ENCODE results near the gene DMC1.
"Not testable (repeated sequence)": the region's sequence is repeated elsewhere in the genome, so short reads cannot be mapped to it uniquely, and the experiment has no call there.

Gene DMC1

DNA sequence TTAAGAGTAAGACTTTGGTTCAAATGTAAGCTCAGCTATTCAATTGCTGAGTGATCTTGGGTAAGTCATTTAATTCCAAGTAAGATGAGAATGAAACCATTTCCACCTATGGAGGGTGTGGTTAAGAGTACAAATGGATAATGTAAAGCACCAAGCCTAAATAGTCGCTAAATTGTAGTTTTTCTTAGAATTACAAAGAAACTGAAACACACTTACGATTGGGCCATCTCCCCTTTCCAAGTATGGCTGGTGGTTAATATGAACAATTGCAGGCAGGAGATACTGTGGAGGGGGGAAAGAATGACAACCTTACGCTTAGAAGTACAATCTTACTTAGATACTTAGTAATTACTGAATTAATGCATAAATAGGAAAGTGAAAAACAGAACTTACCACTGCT lies 72.1 kb downstream of the DMC1 start:
- no peak for DNase-seq

DNA sequence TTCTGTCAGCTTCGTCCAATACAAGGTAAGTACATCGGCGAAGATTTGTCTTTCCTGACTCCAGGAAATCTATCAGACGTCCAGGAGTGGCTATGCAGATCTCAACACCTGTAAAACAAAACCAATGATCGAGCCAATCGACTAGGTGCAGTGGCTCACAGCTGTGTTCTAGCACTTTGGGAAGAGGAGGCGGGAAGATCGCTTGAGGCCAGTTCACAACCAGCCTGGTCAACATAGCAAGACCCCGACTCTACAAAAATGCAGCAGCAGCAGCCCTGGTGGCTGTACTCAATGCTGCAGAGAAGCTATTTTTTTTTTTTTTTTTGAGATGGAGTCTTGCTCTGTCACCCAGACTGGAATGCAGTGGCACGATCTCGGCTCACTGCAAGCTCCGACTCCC lies 75.0 kb downstream of the DMC1 start:
- no peak for DNase-seq

DNA sequence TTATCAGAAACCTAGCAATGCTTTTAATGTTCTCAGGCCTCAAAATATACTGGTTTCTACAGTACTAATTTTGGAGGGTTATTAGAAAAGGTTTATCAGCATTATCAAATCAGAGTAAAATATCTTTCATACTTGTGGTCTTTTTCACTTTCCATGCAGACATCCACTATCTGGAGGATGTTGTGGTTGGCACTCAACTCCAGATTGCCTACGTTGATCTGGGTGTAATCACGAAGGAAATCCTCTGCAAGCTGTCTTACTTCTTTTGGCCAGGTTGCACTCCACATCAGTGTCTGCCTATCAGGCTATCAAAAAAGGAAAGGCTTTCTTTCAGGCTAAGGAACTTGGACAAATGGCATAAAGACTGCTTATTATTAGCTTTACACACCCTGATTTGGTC lies 75.5 kb downstream of the DMC1 start:
- DNase-seq, result no peak

DNA sequence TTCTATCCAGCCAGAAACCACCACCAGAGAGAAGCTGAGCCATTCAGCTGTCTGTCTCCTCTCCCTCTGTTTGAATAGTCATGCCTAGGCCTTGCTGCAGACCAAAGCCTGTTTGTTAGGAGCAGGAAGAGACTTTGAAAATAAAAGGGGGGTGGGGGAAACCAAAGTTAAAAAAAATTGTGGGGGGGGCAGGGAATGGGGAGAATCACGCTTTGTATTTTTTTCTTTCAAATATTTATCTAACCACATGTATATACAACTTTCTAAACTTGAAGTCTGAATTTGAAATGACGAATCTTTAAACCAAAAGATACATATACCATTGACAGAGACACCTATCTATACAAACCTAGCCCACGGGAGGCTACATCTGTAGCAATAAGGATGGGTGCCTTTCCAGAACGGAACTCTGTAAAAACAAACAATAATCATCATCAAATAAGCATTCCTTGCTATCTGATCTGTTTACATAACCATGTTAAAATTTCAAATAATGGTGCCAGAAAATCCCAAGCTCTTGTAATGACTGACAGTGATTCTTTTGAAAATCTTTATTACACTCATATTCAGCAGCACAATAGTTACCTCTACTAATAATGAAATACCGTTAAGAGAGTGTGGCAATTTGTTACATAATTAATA lies 78.2 kb downstream of the DMC1 start:
- no peak for DNase-seq

DNA sequence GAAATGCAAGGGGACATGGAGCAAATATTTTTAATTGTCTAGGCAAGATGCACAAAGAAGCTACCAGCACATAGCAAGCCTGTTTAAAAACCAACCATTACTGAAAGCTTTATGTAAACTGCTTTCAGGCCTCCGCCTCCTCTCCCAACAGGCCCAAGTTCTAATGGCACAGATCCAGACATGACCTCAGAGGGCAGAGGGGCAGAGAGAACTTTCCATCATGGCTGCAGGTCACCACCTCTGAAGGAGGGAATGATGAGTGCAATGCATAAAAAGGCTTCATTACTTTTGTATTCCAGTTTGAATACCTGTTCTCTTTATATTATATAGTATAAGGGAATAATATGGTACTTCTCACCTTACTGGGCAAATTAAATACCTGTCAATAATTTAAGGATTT lies 79.1 kb downstream of the DMC1 start:
- DNase-seq, result no peak

DNA sequence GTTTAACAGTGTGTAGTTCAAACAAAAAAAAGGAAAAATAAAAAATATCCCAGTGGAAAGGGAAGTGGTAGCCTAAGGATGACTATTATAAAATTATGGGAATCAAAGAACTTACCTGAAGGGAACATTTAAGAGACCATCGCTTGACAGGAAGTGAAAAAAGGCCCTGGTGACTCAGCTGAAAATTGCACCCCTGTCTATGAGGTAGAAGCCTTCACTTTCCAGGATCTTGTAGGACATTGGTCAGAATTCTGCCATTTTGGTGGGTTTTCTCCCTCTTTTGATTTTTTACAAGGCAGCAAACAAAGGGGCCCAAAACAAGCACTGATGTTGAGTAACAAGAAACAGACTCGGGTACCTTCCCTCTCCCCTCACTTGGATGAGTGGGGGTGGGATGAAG lies 79.5 kb downstream of the DMC1 start:
- DNase-seq, result no peak

DNA sequence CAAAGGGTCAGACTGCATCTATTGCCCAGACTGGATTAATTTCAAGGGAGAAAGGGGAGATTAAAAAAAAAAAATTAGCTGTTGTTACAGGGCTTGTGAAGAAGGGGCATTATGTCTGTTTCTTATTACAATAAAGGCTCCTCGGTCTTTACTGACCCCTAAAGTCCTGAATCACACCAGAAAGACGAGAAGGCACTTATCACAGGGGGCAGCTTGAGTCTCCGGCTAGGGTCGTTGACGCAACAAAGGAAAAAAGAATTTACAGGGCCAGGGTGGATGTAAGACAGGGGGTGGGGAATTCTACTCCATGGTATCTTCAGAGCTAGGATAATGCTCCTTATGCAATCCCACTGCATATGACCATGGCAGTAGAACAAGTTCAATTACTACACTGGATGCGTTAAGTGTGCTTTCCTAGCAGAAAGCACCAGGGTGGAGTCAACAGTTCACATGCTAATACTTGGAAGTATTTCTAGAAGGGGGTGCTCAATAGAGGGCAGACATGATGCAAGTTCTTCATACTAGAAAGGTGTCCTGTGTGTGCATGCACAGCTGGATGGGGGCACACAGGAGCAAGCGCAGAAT lies 80.3 kb downstream of the DMC1 start:
- DNase-seq, result no peak

DNA sequence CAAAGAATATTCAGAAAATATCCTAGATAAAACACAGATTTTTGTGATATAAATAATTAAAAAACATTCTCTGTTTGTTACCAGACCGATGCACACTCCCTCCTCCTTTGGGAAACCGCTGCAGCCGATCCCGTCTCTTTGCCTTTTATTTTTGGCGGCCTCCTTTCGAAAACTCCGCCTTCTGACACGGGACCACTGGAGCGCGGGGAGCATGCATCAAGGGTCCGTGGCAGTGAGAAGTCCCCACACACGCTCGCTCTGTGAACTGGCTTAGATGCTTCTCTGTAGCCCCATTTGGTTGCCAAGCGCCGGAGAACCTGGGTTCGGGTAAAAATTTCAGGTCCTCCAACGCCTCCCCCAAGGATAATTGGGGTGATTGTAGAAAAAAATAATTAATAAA lies 80.8 kb downstream of the DMC1 start:
- DNase-seq, result no peak

DNA sequence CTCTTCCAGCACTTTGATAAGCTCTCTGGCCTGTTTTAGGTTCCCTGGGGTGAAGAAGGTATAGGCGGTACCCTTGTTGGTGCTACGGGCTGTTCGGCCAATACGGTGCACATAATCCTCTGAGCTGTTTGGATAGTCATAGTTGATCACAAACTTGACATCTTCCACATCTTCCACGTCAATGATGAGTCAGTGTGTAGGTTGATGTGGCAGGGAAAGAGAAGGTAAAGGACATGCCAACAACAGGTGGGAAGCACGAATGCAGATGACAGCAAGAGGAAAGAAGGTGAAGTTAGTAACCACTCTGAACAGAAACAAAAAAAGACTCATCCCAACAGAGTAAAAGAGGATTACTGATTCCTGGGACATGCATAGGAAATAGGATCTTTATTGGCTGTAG lies 82.0 kb downstream of the DMC1 start:
- no peak for DNase-seq

DNA sequence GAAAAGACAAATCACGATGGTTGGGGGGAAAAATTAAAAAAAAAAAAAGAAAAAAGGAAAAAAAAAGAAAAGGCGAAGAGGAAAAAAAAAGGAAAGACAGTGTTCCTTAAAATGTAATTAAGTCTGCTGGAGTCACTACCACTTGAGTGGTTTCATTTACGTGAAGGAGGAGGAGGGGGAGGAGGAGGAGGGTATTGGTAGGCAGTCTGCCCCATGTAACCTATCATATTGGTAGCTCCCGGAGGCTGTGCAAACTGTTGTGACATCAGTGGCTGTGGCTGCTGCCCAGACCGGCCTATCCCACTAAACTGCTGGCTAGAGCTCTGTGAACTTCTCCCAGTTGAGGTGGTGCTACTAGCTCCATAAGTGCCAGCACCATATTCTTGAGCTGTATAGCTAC lies 84.2 kb downstream of the DMC1 start:
- no peak for DNase-seq

DNA sequence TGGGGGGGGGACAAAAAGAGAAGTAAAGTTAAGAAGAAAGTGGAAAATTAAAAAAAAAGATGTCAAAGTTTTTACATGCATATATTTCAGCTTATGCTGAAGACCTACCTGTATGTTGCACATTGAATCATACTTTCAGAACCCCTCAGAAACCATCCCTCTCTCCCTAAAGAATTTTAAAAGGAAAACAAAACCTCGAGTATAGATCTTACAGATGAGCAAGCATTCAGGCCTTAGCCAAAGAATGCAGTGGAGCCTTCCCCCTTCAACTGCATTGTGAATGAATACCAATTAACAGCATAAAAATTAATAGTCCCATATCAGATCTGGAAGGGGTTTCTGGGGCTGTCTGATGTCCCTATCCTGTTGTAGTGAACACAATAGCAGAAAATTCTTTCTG lies 85.7 kb downstream of the DMC1 start:
- no peak for DNase-seq

DNA sequence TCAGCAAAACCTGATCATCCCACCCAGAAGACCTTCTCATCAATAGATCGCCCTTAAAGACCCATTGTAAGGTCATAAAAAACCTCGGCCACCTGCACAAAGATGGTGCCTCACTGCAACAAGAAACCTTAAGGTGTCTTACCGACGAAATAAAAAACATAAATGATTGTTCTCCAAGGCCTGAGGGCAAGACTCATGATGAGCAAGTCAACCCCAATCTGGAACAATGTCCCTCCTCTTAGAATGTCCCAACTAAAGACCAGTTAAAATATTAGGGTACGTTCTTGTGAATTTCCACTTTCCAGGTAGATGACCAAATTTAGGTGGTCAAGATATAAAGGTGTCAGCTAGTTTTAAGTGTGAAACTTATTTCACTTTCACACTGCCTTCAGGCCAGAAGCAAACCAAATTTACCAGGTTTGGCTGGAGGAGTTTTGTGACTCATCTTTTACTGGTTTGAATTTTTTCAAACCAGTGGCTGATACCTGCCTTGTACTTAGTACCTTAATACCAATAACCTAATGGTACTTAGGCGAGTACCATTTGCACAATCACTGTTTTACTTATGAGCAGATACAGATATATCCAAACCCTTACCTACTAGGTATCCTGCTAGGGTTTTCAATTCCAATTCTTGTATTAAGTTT lies 87.2 kb downstream of the DMC1 start:
- DNase-seq, result no peak

DNA sequence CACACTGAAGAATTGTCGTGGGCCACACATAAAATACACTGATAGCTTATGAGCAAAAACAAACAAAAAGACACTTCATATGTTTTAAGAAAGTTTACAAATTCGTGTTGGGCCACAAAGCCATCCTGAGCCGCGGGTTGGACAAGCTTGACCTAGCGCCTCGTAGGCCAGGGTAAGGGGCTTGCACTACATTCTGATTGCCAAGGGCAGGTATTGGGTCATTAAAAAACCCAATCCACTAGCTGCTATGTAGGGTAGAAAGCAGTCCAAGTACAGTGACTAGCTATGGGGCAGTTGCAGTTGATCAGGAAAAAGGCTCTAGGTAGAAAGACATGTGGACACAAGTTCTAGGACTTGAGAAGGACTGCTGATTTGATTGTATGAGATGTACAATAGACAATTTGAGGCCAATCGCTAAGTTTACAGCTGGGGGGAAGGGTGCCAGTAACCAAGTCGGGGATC lies 88.1 kb downstream of the DMC1 start:
- DNase-seq, result no peak

DNA sequence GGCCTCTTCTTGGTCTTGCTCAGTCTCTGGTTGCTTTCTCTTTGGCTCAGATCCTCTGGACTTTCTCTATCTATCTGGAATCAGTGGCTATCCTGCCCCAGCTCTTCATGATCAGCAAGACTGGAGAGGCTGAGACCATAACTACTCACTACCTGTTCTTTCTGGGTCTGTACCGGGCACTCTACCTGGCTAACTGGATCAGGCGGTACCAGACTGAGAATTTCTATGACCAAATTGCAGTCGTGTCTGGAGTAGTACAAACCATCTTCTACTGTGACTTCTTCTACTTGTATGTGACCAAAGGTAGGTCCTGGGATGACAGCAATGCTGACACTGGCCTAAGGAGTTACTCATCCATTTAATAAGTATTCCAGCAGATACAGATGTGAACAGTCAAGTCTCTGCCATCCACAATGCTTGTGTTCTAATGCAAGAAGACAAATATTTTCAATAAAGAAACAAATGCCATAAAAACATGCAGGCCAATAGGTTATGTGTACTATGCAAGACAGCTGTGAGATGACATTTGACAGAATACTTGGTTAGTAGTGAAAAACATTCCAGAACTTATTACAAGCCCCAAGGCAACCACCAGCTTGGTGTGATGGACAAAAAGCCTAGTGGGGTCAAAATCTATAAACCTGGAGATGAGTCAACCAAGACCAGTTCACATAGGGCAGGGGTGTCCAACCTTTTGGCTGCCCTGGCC lies 88.7 kb downstream of the DMC1 start:
- no peak for DNase-seq

DNA sequence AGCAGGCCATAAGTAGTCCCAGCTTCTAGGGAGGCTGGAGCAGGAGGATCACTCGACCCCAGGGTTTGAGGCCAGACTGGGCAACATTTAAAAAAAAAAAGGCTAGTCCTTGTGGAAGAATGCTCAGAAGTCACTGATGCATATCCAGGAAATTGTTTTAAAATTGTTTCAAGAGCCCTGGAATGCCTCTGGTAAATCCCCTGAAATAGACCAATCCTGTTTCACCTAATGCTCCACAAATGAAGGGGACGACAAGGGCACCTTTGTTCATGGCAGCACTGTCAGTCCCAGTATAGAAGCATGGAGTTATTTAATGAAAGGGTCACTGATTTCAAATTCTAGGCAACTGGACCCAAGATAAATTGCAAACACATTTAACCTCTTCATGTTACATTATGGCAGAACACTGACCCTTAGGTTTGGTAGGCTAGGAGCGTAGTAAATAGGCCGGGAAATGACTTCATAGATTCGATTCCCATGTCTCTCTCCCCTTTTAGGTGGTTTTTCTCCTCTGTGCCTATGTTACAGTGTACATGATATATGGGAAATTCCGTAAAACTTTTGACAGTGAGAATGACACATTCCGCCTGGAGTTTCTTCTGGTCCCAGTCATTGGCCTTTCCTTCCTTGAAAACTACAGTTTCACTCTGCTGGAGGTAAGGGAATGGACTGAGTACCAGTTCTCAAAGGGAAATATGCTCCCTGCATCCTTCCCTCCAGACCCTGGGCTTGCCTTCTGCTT lies 90.7 kb downstream of the DMC1 start:
- no peak for DNase-seq

DNA sequence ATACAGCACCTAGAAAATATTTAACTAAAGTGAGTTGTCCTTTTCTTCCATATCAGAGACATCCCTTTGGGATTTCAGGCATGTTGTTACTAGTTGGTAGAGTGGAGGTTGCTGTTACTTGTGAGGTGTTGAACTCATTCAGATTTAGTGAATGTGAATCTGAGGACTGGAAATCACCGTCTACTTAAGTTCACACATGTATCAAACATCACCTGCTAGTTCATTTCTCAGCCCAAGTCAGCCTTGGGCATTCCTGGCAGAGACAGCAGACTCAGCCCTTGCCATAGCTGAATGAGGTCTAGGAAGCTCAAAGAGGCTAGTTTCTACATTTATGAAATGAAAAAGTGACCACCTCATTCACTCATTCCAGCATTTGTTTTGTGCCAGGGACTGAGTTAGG lies 92.4 kb downstream of the DMC1 start:
- DNase-seq, result no peak

DNA sequence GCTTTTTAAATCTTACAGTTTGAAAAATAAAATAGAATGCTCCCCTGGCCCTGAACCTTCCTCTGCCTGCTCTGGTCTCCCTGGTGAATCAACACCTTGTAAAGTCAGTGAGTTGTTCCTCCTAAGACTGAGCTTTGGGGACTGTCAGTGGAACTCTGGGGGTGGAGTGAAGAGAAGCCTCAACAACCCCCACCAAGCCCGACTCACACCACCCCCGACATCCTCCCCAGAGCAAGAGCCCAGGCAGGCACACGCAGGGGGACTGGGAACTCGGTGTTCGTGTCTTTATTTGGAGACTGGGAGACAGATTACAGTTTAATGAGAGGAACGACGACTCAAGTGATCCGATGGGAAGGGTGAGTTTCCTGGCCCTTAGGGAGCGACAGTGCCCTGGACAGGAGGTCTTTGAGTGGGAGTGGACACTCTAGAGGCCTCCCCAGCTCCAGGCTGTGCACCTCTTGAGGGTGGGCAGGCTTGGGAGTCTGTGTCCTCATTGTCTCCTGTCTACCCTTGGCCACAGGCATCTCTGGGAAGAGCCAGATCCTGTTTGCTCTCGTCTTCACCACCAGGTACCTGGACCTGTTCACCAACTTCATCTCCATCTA lies 95.9 kb downstream of the DMC1 start:
- DNase-seq, result no peak

DNA sequence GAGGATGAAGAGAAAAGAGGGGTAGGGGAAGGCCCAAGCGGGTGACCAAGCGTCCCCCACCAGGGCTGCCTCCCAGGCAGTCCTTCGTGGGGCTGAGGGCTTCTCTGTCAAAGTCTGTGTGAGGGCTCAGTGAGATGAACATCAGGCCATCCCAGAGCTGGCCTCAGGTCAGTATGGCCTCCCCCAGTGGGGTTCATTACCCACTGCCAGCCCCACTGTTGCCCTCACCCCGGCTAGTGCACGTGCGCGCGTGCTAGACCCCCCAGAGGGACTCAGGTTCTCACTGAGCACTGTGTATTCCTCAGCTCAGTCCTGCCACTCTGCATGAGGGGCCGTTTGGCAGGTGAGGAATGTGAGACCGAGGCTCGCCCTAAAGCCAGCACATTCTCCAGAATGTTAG lies 98.7 kb downstream of the DMC1 start:
- no peak for DNase-seq

DNA sequence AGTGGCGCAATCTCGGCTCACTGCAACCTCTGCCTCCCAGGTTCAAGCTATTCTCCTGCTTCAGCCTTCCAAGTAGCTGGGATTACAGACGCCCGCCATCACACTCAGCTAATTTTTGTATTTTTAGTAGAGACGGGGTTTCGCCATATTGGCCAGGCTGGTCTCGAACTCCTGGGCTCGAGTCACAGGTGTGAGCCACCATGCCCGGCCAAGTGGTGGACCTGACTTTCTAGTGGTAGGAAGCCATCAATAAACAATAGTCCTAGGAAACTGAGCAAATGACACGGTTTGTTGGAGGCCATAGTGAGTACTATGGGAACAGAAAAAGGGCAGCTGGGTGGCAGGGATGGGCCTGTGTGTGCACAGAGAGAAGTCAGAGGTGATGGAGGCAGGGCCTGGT lies 99.8 kb downstream of the DMC1 start:
- DNase-seq, result not testable (repeated sequence)

DNA sequence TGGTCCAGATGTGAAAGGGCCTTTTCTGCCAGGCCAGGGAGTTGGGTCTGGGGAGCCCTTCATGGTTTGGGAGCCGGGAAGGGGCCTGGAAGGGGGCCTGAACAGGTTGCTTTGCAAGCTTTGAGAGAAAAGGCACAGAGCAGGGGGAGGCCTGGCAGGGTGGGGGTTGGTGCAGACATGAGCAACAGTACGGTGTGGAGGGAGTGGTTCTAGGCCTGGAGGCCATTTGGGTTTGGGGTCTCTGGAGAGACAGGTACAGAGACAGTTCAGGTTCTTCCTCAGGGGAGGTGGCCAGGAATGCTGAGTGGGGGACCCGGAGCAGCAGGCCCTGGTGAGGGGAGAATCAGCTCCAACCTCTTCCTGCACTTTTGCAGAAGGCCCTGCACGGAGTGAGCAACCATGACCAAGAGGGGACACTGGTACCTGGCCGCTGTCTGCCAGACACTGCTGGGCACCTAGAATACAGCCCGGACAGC lies 100.6 kb downstream of the DMC1 start:
- no peak for DNase-seq

All from NCI-H345 (cell line).